HL-60 (cell line): ENCODE data around the gene DCHS2.

Experiments
- DNase-seq, 2 experiments: peaks; one replicate each; pipeline ENCODE4 v3.0.0-alpha.2; 2010 to 2020; ENCODE audit warnings: low read depth in 1 of 2, low spot score in 1 of 2
- H3K27ac ChIP-seq: fragments of 250-450 bp; sonication (Bioruptor Pico); replicated peaks from 2 replicates; pipeline ENCODE4 v1.5.1; 2020; ENCODE audit warnings: mild to moderate bottlenecking, moderate library complexity
- H3K27me3 ChIP-seq: fragments of 250-450 bp; sonication (Bioruptor Pico); 2 replicates; pipeline ENCODE4 v1.5.1; 2021; ENCODE audit warnings: mild to moderate bottlenecking, moderate library complexity; ENCODE audit not compliant: insufficient read depth, poor library complexity, severe bottlenecking
- H3K4me3 ChIP-seq: replicated peaks from 2 replicates; pipeline ENCODE4 v1.5.1; 2011; ENCODE audit warnings: mild to moderate bottlenecking, control low read depth, low read length; ENCODE audit not compliant: insufficient read depth
- CTCF ChIP-seq: IDR thresholded peaks from one replicate; pipeline ENCODE4 v1.5.1; 2011; ENCODE audit warnings: low read length, control low read depth, inconsistent platforms; ENCODE audit not compliant: insufficient read depth
- GABPA ChIP-seq: IDR thresholded peaks from 2 replicates; pipeline ENCODE4 v1.6.1; 2012; ENCODE audit warnings: low read depth
- POLR2AphosphoS5 ChIP-seq: IDR thresholded peaks from 2 replicates; pipeline ENCODE4 v1.6.1; 2012; ENCODE audit warnings: low read depth
- REST ChIP-seq: IDR thresholded peaks from 2 replicates; pipeline ENCODE4 v1.6.1; 2012; ENCODE audit warnings: low read depth; ENCODE audit not compliant: insufficient replicate concordance
- SPI1 ChIP-seq: IDR thresholded peaks from 2 replicates; pipeline ENCODE4 v1.6.1; 2012; ENCODE audit warnings: low read depth, mild to moderate bottlenecking, borderline replicate concordance

DCHS2 gene

GRCh38 chr4:154399259-154399974, 92.2 kb downstream of the DCHS2 start:
- DNase-seq, result no peak
- Histone ChIP-seq H3K27me3 (no peaks in the 10 kb centered on the region), H3K27ac (no peak overlapping the region), H3K4me3 (no peak overlapping the region)
- no peak for TF ChIP-seq CTCF
- TF ChIP-seq REST, result no peak
- TF ChIP-seq SPI1, result no peak
- no peak for TF ChIP-seq GABPA
- no peak for TF ChIP-seq POLR2AphosphoS5

GRCh38 chr4:154390324-154390723, 101.3 kb downstream of the DCHS2 start:
- no peak for DNase-seq
- TF ChIP-seq POLR2AphosphoS5, result no peak
- TF ChIP-seq GABPA, result no peak
- TF ChIP-seq SPI1, result no peak
- TF ChIP-seq REST, result no peak
- TF ChIP-seq CTCF, result no peak
- Histone ChIP-seq H3K27me3 (no peaks in the 10 kb centered on the region), H3K27ac (no peak overlapping the region), H3K4me3 (no peak overlapping the region)

- Histone ChIP-seq H3K27ac (no peak overlapping the region), H3K4me3 (no peak overlapping the region), H3K27me3 (no peaks in the 10 kb centered on the region)
- no peak for DNase-seq
- TF ChIP-seq GABPA (no peak), POLR2AphosphoS5 (no peak), SPI1 (no peak), REST (no peak), CTCF (no peak)
These were observed 102.5 kb downstream of the DCHS2 start for GRCh38 chr4:154389148-154389547.
